GM18907 (cell line): ENCODE measurements around the gene CBFA2T3.

ENCODE experiments used
- ATAC-seq: cut with Tn5 transposase; IDR thresholded peaks from one replicate; pipeline ENCODE4 v1.9.1; 2021; ENCODE audit warnings: mild to moderate bottlenecking, moderate library complexity; ENCODE audit not compliant: unreplicated experiment

Gene CBFA2T3

GRCh38 chr16:88880226-88881006 lies 96.6 kb downstream of the CBFA2T3 start:
- ATAC-seq = no peak

GRCh38 chr16:88879788-88880055 lies 97.3 kb downstream of the CBFA2T3 start:
- ATAC-seq = no peak

- ATAC-seq = no peak
Measured at GRCh38 chr16:88878967-88879787, 97.8 kb downstream of the CBFA2T3 start.

GRCh38 chr16:88878356-88878755 lies 98.7 kb downstream of the CBFA2T3 start:
- ATAC-seq = no peak

- ATAC-seq = no peak
Measured at GRCh38 chr16:88877564-88878289, 99.3 kb downstream of the CBFA2T3 start.

- ATAC-seq = no peak
Measured at GRCh38 chr16:88876942-88877526, 100.0 kb downstream of the CBFA2T3 start.

- ATAC-seq = no peak
Measured at GRCh38 chr16:88875703-88876234, 101.2 kb downstream of the CBFA2T3 start.

- no peak for ATAC-seq
Measured at GRCh38 chr16:88874938-88875599, 101.9 kb downstream of the CBFA2T3 start.

- ATAC-seq = no peak
Measured at GRCh38 chr16:88872650-88873331, 104.2 kb downstream of the CBFA2T3 start.

- no peak for ATAC-seq
Measured at GRCh38 chr16:88871730-88872416, 105.1 kb downstream of the CBFA2T3 start.

GRCh38 chr16:88871349-88871702 lies 105.7 kb downstream of the CBFA2T3 start:
- no peak for ATAC-seq

GRCh38 chr16:88870608-88871348 lies 106.2 kb downstream of the CBFA2T3 start:
- no peak for ATAC-seq

GRCh38 chr16:88869673-88869980 lies 107.4 kb downstream of the CBFA2T3 start:
- ATAC-seq = no peak

- no peak for ATAC-seq
Measured at GRCh38 chr16:88868974-88869672, 107.9 kb downstream of the CBFA2T3 start.

- ATAC-seq = no peak
Measured at GRCh38 chr16:88867581-88868246, 109.3 kb downstream of the CBFA2T3 start.

GRCh38 chr16:88866151-88866920 lies 110.7 kb downstream of the CBFA2T3 start, which contains the start of gene PABPN1L:
TSS of gene PABPN1L (minus strand) at chr16:88866660. CDS start at chr16:88866606, 54 bp downstream.
- no peak for ATAC-seq

GRCh38 chr16:88865742-88866141 lies 111.3 kb downstream of the CBFA2T3 start:
- ATAC-seq = no peak
